Tibial nerve (tissue), 4 donors: ENCODE measurements around the gene CLEC4F. TPM values are rescaled to one million over a fixed set of nuclear protein-coding genes. Genes with fewer than 3 reads are reported as not detected.

Experiments
- DNase-seq, 2 donors: peaks; one replicate each; pipeline ENCODE4 v3.0.0-alpha.2; 2019; ENCODE audit warnings: low spot score in 2 of 2
- H3K27ac ChIP-seq, 4 donors: fragments of 200-600 bp; sonication (generic) in 3 of 4; one replicate each; pipeline ENCODE4 v1.5.1; 2017 to 2019; ENCODE audit warnings: mild to moderate bottlenecking in 1 of 4
- H3K27me3 ChIP-seq, 2 donors: fragments of 200-600 bp; sonication (generic) in 1 of 2; one replicate each; pipeline versions ENCODE4 v1.5.1 to v1.6.0; 2017 to 2019
- H3K36me3 ChIP-seq, 3 donors: fragments of 200-600 bp; sonication (generic); one replicate each; pipeline ENCODE4 v1.5.1; 2018 to 2019
- H3K4me1 ChIP-seq, 4 donors: fragments of 200-600 bp; sonication (generic) in 3 of 4; one replicate each; pipeline ENCODE4 v1.5.1; 2017 to 2019
- H3K4me3 ChIP-seq, 4 donors: fragments of 200-600 bp; sonication (generic) in 3 of 4; one replicate each; pipeline ENCODE4 v1.5.1; 2017 to 2019; ENCODE audit warnings: mild to moderate bottlenecking in 1 of 4, moderate library complexity in 1 of 4
- H3K9me3 ChIP-seq, 4 donors: fragments of 200-600 bp; sonication (generic) in 3 of 4; one replicate each; pipeline ENCODE4 v1.5.1; 2017 to 2019
- CTCF ChIP-seq, 5 experiments: fragments of 200-600 bp in 3 of 5; fragments of 450-650 bp in 2 of 5; sonication (generic) in 3 of 5; IDR thresholded peaks; one replicate each; pipeline ENCODE4 v1.5.1; 2016 to 2019; ENCODE audit warnings: antibody characterized with exemption in 5 of 5, mild to moderate bottlenecking in 3 of 5, moderate library complexity in 2 of 5
- EP300 ChIP-seq, 2 donors: sonication (generic); formaldehyde crosslinking; IDR thresholded peaks; one replicate each; pipeline ENCODE4 v1.6.1; 2017; ENCODE audit warnings: antibody characterized with exemption in 2 of 2, mild to moderate bottlenecking in 1 of 2
- POLR2A ChIP-seq, 2 donors: fragments of 450-650 bp; IDR thresholded peaks; one replicate each; pipeline ENCODE4 v1.6.1; 2017; ENCODE audit warnings: antibody characterized with exemption in 2 of 2, mild to moderate bottlenecking in 2 of 2, moderate library complexity in 2 of 2
- WGBS, 2 donors: methylation state at CpG; one replicate each; pipeline ENCODE4 v1.1.5; 2018; 5-methylcytosine and 5-hydroxymethylcytosine counted together
- total RNA-seq, 4 donors: library from RNA; depleted of rRNA; stranded (reverse); fragments of >200 nt; gene quantifications; one replicate each; pipeline ENCODE4 v1.1.0, GENCODE V29; 2016

Gene CLEC4F
- total RNA-seq, 4 donors from 2014 or later, result 0.30 to 0.44 TPM; not detected in 2

GRCh38 chr2:70769450-70769849 is 50.9 kb downstream of the CLEC4F start:
- H3K27me3 ChIP-seq, result peaks cover 0 to 73% of the 10 kb centered on the region in 2 donors
- WGBS, 2 donors, result 57 to 74% methylated on average over 2 of the region's 2 CpGs

GRCh38 chr2:70768590-70769085 is 51.8 kb downstream of the CLEC4F start:
- Histone ChIP-seq H3K36me3 (no peaks in the 10 kb centered on the region), H3K4me3 (no peak overlapping the region), H3K4me1 (peaks cover 0 to 24% (median 3%) of the 10 kb centered on the region in 4 donors), H3K27ac (no peak overlapping the region), H3K9me3 (no peaks in the 10 kb centered on the region), H3K27me3 (peaks cover 0 to 73% of the 10 kb centered on the region in 2 donors)
- DNase-seq, result no peak
- 56 to 65% methylated on average over 7 of the region's 7 CpGs for WGBS, 2 donors
- no peak for TF ChIP-seq EP300 (IDR thresholded peaks at IDR 0.05)
- TF ChIP-seq CTCF (IDR thresholded peaks at IDR 0.05), result no peak
- no peak for TF ChIP-seq POLR2A (IDR thresholded peaks at IDR 0.05)

More at GRCh38 chr2:70769450-70769849, 50.9 kb downstream of the CLEC4F start:
- Histone ChIP-seq H3K4me3 (no peak overlapping the region), H3K4me1 (peaks cover 0 to 24% (median 3%) of the 10 kb centered on the region in 4 donors), H3K36me3 (no peaks in the 10 kb centered on the region), H3K9me3 (no peaks in the 10 kb centered on the region), H3K27ac (no peak overlapping the region)
- TF ChIP-seq POLR2A (IDR thresholded peaks at IDR 0.05) (no peak), CTCF (IDR thresholded peaks at IDR 0.05) (no peak), EP300 (IDR thresholded peaks at IDR 0.05) (no peak)
- no peak for DNase-seq

- TF ChIP-seq POLR2A (IDR thresholded peaks at IDR 0.05) (no peak), CTCF (IDR thresholded peaks at IDR 0.05) (peak in 2 of 5 experiments; percentile 17 to 48)
- Histone ChIP-seq H3K4me3 (peak within 1 kb of the TSS; percentile 22 to 53 (median 34)), H3K9me3 (no peaks in the 10 kb centered on the region), H3K36me3 (no peaks in the 10 kb centered on the region), H3K4me1 (peaks cover 0 to 24% (median 3%) of the 10 kb centered on the region in 4 donors), H3K27ac (no peak within 1 kb of the TSS), H3K27me3 (peaks cover 0 to 66% of the 10 kb centered on the region in 2 donors)
- WGBS, 2 donors, result 2% methylated on average over 27 to 34 of the region's 74 CpGs
- no peak for DNase-seq
Observed at GRCh38 chr2:70767699-70768589, 52.5 kb downstream of the CLEC4F start, which contains the start of gene ADD2. ADD2 (minus strand) TSS chr2:70768200; CDS start chr2:70706408, 61,792 bp downstream.

- Histone ChIP-seq H3K27me3 (peaks cover 0 to 59% of the 10 kb centered on the region in 2 donors), H3K27ac (no peak overlapping the region), H3K4me1 (peaks cover 0 to 24% (median 3%) of the 10 kb centered on the region in 4 donors), H3K4me3 (peak overlapping the region; percentile 22 to 53 (median 34)), H3K36me3 (no peaks in the 10 kb centered on the region), H3K9me3 (no peaks in the 10 kb centered on the region)
- TF ChIP-seq POLR2A (IDR thresholded peaks at IDR 0.05) (no peak), CTCF (IDR thresholded peaks at IDR 0.05) (no peak), EP300 (IDR thresholded peaks at IDR 0.05) (no peak)
- DNase-seq, result no peak
- WGBS, 2 donors, result 1 to 2% methylated on average over 33 to 36 of the region's 51 CpGs
Observed at GRCh38 chr2:70767079-70767698, 53.2 kb downstream of the CLEC4F start.
